Activated CD4-positive, alpha-beta T cell treated with anti-CD3 and anti-CD28 coated beads, Interleukin-10, Interleukin-2, amounts not matched to agents 100 ng/mL and 50 ng/mL, durations not matched to agents 16 hours and 8 hours (primary cell): ENCODE measurements around the gene CST7.
A peak's percentile ranks its signal among the peaks of the same experiment; 100 is the strongest.
"Not testable (repeated sequence)": the region's sequence is repeated elsewhere in the genome, so short reads cannot be mapped to it uniquely, and the experiment has no call there.

Experiments
- DNase-seq: peaks from one replicate; pipeline ENCODE4 v3.0.0-alpha.2; 2020

Gene CST7

DNA sequence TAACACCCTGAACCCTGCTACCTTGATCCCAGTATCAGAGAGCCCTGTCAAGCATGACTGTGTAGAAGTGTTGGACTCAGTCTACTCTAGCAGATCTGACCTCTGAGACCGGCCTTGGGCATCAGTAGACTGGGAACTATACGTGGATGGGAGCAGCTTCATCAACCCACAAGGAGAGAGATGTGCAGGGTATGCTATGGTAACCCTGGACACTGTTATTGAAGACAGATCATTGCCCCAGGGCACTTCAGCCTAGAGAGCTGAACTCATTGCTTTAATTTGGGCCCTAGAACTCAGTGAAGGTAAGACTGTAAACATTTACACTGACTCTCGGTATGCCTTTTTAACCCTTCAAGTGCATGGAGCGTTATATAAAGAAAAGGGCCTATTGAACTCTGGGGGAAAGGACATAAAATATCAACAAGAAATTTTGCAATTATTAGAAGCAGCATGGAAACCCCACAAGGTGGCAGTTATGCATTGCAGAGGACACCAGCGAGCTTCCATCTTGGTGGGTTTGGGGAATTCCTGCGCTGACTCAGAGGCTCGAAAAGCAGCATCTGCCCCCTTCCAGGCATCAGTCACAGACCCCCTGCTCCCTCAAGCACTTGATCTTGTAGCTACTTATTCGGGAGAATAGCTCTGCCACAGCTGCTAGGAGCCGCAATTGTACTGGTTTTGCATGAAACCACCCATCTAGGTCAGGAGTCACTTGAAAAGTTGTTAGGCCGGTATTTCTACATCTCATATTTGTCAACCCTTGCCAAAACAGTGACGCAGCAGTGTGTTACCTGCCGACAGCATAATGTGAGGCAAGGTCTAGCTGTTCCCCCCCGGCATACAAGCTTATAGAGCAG, 19.0 kb upstream of the CST7 start:
- not testable (repeated sequence) for DNase-seq

DNA sequence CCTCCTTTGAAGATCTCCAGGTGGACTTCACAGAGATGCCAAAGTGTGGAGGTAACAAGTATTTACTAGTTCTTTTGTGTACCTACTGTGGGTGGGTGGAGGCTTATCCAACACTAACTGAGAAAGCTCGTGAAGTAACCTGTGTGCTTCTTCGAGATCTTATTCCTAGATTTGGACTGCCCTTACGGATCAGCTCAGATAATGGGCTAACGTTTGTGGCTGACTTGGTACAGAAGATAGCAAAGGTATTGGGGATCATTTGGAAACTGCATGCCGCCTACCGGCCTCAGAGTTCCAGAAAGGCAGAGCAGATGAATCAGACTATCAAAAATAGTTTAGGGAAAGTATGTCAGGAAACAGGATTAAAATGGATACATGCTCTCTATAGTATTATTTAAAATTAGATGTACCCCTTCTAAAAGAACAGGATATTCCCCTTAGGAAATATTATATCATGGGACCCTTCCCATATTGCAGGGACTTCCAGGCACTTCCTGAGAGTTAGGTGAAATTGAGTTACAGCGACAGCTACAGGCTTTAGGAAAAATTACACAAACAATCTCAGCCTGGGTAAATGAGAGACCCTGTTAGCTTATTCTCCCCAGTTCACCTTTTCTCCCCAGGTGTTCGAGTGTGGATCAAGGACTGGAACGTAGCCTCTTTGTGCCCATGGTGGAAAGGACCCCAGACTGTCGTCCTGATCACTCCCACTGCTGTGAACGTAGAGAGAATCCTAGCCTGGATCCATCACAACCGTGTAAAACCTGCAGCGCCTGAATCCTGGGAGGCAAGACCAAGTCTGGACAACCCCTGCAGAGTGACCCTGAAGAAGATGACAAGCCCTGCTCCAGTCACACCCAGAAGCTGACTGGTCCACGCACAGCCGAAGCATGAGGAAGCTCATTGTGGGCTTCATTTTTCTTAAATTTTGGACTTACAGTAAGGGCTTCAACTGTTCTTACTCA, 18.1 kb upstream of the CST7 start:
- DNase-seq = not testable (repeated sequence)

DNA sequence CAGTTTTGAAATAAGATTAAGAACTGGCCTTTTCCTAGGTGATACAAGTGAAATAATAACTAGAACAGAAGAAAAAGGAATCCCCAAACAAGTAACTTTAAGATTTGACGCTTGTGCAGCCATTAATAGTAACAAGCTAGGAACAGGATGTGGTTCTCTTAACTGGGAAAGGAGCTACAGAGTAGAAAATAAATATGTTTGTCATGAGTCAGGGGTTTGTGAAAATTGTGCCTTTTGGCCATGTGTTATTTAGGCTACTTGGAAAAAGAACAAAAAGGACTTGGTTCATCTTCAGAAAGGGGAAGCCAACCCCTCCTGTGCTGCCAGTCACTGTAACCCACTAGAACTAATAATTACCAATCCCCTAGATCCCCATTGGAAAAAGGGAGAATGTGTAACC, 17.2 kb upstream of the CST7 start:
- not testable (repeated sequence) for DNase-seq

DNA sequence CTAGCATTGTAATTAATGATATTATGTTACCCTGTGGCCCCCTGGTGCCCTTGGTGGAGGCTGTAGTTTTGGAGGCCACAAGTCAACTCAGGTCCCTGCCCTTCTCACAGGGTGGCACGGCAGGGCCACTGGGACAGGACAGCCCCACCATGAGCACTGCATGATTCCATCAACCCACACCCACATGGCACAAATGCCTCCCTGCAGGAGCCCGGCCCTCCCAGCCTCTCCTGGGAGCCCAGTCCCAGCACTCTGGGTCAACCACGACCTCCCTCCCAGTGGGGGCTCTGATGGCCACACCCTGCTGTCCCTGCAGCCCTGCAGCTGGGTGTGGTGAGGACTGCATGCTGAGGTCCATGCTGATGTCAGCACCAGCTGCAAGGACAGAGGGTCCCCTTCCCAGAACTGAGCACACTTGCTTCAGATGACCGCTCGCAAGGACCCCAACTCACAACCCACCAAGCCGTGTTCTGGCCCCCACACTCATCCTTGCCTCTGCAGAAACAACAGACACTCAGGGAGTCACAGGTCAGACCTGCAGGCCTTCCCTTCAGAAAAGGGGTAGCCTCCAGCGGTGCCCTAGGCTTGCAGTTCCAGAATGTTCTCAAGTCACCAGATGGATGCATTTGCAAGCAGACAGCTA, 15.7 kb upstream of the CST7 start:
- DNase-seq = no peak

DNA sequence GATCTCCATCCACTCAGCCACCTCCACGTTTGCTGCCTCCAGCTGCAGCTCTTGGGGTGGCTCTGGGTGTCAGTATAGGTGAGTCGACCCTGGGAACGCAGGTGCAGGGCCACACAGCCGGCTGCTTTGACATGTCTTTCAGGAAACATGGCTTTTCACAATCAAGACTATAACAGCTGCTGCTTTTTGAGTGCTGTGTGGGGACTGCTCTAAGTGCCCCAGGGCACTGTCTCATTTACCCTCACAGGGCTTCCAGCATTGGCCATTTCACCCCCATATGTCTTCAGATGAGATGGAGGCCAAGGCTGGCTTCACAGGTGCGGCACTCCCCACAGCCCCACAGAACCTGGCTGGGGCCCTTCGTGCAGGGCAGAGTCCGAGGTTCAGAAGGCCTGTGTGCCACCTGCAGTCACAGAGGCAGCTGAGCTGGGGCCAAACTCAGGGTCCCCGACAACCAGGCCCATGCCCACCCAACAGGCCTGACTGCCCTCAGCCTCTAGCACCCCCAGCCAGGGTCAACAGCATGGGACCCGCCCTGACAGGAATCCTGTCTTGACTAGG, 14.9 kb upstream of the CST7 start:
- DNase-seq = no peak

DNA sequence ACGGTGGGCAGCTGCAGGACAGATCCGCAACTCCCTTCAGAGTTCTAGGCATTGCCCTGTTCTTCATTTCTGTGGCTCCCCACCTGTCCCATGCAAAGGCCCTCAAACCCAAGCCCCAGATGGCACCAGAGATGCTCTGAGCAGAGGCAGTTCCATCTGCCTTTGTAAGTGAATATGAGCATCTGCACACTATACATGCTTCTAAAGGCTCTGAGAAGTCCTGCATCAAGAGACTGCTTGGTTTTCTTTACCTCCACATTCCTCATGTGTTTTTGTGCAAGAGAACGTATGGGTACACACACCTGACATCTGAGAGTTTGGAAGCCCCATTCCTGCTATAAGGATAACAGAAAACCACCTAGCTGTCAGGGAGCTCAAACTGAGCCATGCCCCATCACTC, 14.4 kb upstream of the CST7 start:
- no peak for DNase-seq

DNA sequence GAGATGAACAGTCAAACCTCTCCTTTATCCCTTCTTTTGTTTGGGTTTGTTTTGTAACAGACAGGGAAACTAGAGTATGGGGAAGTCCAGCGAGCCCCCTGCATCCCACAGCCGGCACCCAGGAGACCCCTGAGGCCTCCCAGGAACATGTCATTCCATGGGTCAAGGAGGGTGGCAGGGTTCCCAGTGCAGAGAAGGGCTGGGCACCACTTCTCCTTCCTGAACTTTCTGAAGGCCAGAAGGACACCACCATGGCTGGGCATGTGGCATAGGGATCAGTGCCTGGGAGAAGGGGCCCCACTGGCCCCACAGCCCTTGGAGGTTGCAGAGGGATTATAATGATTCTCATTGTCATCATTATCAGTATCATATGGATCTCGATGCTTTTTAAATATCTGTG, 13.9 kb upstream of the CST7 start:
- DNase-seq = no peak

DNA sequence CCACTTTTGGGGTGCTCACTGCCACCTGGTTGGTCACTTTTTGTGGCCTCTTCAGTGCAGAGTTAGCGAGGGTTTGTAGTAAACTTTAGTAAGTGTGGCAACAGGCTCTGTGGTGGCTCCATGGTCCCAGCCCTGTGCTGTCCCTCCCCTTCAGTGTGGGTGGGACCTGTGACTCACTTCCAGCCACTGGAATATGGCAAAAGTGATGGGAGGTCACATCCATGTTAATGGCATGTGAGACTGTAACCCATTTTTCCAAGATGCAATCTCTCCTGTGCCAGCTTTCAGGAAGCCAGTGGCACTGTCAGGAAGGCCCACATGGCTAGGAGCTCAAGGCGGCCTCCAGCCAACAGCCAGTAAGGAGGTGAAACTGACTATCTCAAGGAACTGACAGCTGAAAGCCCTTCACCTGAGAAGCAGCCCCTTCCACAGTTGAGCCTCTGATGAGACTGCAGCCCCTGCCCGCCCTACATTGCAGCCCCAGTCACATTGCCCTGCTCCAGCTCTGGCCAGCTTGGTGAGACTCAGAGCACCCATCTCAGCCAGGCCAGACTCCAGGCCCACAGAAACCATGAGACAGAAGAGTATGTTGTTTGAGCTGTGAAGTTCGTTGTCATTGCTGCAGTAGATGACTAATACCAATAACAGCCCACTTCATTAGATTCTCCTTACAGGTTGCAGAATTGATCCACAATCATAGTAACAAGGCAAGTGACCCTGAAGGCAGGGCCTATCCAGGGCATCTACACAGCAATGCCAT, 13.1 kb upstream of the CST7 start:
- no peak for DNase-seq

DNA sequence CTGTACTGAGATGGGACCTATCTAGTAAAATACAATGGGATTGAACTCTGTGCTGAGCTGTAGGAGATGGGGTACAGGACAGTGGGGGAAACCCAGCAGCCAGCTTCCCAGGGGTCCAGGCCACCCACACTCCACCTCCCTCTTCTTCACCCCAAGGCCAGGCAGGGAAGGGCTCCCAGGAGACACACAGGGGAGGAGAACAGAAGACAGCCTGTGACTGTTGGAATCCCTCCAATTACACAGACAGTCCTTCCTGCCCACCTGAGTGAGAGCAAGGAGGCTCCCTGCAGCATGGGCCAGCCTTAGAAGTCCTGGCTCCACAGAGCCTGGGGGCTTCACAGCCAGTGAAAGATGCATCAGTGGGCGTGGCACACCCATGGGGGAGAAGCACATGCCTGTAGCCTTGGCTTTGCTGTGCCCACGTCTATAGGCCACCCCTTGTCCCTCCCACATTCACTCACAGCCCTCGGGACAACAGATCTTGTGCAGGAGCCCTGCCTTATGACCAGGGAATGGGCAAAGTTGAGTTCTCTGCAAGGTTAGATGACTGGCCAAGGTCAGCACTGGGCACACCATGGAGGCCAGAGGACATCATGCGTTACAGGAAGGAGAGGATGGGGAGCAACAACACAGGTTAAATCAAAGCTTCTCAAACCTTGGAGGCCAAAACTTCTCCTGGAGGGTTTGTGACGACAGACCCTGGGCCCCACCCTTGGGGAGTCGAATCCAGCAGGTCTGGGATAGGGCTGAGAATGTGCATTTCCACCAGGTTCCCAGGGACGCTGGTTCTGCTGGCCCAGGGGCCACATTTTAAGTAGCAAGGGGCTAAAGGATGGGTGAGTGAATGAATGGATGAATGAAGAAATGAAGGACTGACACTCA, 12.3 kb upstream of the CST7 start:
- DNase-seq = no peak

DNA sequence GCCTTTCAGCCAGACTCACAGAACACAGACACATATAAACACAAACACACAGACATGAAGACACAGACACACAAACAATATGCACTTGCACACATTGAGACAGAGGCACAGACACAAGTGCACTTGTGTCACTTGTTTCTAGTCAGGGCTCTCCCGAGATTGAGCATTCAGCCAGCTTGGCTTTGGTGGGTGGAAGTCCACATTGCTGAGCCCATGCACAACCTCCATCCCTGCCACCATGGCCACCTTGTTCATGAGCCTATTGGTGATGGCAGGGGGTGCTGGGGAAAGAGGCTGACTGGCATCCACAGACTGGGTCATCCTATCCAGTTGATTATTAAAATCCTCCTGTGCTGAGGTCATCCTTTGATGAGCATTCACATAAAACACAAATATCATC, 11.5 kb upstream of the CST7 start:
- DNase-seq = no peak

DNA sequence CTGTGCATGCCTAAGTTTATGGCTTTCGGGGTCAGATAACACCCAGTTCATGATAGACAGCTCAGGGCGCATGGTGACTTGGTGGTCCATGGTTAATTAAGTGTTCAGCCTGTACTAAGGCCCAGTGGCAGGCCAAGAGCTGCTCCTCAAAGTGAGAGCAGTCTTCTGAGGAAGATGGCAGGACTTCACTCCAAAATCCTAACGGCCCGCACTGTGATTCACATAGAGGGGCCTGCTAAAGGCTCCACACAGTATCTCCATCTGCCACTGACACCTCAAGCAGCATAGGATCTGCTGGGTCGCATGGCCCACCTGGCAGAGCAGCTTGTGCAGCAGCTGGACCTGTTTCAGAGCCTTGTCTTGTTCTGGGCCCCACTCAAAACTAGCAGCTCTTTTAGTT, 10.6 kb upstream of the CST7 start:
- no peak for DNase-seq

DNA sequence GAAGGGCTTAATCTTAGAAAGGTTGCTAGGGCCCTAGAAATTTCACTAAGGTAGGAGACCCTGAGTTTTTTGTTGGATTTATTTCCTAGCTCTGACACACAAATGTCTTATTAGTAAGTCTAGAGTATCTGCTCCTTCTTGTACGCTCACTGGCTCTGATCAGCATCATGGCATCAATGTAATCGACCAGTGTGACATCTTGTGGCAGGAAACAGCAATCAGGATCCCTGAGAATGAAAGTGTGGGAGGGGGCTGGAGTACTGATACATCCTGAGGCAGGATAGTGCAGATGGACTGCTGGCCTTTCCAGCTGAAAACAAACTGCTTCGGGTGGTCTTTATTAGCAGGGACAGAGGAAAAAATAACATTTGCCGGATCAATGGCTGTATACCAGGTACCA, 10.0 kb upstream of the CST7 start:
- DNase-seq = no peak

DNA sequence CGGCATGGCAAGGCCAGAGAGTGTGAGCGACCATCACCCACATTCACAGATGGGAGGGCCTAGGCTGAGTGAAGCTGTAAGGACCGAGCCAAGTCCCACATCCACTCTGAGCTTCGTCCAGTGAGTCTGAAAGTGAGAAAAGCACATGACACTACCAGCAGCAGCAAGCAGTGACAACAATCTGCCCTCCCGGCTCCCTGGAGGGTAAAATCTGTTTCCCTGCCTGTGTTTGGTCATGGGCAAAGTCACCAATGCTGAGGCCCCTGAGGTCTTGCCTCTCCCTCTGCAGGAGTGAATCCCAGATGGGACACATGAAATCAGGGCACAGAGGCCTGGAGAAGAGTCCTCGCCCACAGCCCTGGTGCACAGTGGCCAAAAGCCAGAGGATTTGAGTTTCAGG, 6.4 kb upstream of the CST7 start:
- no peak for DNase-seq

DNA sequence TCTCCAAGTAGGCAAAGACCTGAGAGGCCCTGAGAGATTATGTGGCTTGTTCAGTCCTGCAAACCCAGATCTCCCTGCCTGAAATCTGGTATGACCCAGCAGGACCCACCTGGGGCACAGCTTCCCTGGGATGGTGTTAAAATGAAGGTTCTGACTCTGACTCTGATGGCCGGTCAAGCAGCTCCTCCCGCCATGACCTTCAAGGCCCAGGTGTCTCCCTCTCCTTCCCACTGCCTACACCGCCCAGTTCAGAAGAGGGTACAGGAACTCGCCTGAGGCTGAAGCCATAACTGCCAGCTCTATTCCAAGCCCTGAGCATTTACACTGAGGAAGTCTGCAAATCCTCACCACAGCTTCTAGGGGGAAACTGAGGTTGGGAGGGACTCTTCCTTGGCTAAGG, 5.9 kb upstream of the CST7 start:
- no peak for DNase-seq

DNA sequence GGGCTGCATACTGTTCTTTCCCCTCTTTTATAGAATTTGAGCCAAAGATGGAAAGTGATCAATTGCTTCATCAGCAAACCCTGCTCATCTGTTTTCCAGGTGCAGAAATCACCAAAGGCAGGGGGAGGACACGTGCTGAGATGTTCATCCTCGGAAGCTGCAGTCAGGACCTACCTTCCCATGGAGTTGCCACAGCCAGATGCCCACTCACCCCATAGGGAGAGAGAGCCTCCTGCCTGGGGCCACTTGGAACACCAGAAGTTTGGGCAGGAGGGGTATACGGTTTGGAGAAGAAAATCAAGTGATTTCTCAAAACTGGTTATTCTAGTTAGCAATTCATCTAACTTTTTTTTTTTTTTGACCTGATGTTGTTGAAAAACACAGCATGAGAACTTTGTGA, 5.3 kb upstream of the CST7 start:
- DNase-seq = no peak

DNA sequence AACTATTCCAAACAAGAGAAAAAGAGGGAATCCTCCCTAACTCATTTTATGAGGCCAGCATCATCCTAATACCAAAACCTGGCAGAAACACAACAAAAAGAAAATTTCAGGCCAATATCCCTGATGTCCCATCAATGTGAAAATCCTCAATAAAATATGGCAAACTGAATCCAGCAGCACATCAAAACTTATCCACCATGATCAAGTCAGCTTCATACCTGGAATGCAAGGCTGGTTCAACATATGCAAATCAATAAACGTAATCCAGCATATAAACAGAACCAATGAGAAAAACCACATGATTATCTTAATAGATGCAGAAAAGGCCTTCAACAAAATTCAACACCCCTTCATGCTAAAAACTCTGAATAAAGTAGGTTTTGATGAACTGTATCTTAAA, 2.7 kb upstream of the CST7 start:
- not testable (repeated sequence) for DNase-seq

DNA sequence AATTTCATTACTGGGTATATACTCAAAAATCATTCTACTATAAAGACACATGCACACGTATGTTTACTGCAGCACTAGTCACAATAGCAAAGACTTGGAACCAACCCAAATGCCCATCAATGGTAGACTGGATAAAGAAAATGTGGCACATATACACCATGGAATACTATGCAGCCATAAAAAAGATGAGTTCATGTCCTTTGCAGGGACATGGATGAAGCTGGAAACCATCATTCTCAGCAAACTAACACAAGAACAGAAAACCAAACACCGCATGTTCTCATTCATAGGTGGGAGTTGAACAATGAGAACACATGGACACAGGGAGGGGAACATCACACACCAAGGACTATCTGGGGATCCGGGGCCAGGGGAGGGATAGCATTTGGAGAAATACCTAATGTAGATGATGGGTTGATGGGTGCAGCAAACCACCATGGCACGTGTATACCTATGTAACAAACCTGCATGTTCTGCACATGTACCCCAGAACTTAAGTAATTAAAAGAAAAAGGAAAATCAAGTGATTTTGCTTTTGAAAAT, 602 bp upstream of the CST7 start:
- DNase-seq = not testable (repeated sequence)

DNA sequence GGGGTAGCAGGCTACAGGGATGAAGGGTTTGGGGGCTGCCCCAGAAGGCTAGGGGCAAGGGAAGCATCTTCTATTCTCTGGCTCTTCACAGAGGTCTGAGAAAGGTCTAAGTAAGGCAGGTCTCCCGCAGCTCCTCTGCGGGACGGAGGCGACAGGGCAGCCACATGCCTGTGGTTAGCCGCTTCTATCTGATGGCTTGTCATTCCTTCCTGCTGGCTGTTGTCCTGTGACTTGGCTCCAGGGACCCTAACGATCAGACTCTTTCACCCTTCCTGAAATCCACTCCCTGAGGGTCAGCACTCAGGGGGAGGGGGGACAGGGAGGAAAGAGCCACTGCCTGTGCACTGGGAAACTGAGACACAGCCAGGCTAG, 673 bp downstream of the CST7 start:
- peak; percentile 42 for DNase-seq

DNA sequence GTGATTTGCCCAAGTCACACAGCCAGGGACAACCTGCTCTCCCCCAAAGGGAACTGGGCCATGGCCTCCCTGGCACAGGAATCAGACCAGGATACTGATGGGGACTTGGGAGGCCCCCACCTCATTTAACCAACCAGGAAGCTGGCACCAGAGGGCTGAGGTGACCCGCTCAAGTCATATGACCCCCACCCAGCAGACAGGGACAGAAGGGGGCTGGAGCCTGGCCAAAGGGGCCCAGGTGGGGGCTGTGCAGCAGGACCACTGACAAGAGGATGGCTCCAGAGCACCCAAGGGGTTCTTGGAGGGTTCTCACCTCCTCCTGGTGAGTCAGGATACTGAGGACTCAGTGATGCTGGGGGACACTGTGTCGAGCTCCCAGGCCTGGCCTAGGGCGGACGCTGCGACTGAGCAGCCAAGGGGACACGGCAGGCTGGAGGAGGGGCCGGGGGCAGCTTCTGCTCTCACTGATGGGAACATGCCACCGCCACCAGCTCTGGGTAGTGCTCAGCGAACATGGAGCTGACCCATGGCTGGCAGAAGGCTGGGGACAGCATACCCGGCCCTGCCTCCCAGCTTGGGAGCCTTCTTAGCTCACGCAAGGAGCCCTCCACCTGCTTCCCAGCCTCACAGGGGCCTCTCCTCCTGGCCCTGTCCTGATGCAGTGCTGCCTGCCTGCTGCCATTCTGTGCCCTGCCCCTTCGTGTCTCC, 1.2 kb downstream of the CST7 start:
- no peak for DNase-seq

DNA sequence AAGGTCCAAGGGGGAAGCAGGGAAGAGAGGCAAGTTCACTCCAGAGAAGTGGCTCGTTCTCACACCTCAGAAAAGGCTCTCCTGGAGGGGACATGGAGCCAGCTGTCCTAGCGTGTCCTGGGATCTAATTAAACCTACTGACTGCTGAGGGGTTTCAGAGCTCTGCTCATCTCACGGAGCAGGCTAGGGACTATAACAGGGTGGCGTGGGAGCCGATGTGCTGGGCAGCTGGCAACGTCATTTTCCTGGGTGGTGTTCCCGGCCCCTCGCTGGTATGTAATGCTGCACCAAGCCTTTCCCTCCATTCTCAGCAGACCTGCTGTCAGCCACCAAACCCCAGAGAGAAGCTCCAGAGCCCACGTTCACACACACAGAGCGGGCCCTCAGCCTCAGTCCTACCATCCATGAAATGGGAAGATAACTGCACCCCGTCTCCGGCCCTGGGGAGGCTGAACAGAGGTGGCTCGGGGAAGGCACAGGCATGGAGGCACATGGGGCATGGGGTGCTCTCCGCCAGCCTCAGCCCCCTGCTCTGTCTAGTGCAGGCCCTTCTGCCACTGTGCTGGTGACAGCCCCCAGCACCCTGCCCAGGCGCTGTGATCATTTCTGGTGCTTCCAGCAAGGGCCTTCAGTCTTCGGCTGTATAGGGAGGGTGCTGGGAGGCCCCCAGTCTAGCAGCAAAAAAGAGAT, 1.9 kb downstream of the CST7 start:
- no peak for DNase-seq
